Naive thymus-derived CD8-positive, alpha-beta T cell (primary cell): ENCODE data around the gene GADL1. TPM values are rescaled to one million over a fixed set of nuclear protein-coding genes. Genes with fewer than 3 reads are reported as not detected.

Experiments
- ATAC-seq, 2 donors: fragments of 150-1000 bp; cut with Tn5 transposase in 1 of 2; sonication (Bioruptor Pico), chemical (Tn5 transposase) in 1 of 2; 1 replicate in 1 of 2; 2 replicates in 1 of 2; pipeline ENCODE4 v1.10.0; 2021; ENCODE audit warnings: mild to moderate bottlenecking in 2 of 2, moderate library complexity in 2 of 2
- POLR2A ChIA-PET: fragments of 350-600 bp; sonication (Branson Sonifier 250); formaldehyde crosslinking; loops from one replicate; lab custom pipeline; 2021; ENCODE audit warnings: antibody characterized with exemption; lab: Charles Lee
- DNase-seq, 10 donors: peaks; one replicate each; pipeline versions ENCODE4 v3.0.0 to v3.0.0-alpha.2; 2020 to 2022
- H3K27ac Mint-ChIP-seq, 10 donors: one replicate each; pipeline ENCODE4 v1.8.0; 2020 to 2022; ENCODE audit warnings: mild to moderate bottlenecking in 10 of 10, mixed read lengths in 10 of 10, moderate library complexity in 4 of 10, inconsistent platforms in 1 of 10
- H3K27me3 Mint-ChIP-seq, 5 donors: one replicate each; pipeline ENCODE4 v1.8.0; 2021 to 2022; ENCODE audit warnings: mixed read lengths in 5 of 5
- H3K36me3 Mint-ChIP-seq, 3 donors: one replicate each; pipeline ENCODE4 v1.8.0; 2020 to 2022; ENCODE audit warnings: mixed read lengths in 3 of 3, mild to moderate bottlenecking in 2 of 3, inconsistent platforms in 1 of 3
- H3K4me1 Mint-ChIP-seq, 4 donors: one replicate each; pipeline ENCODE4 v1.8.0; 2021 to 2022; ENCODE audit warnings: mixed read lengths in 4 of 4
- H3K4me3 Mint-ChIP-seq, 10 donors: one replicate each; pipeline ENCODE4 v1.8.0; 2020 to 2022; ENCODE audit warnings: mild to moderate bottlenecking in 10 of 10, mixed read lengths in 10 of 10, moderate library complexity in 6 of 10, inconsistent platforms in 1 of 10
- H3K9me3 Mint-ChIP-seq, 9 donors: one replicate each; pipeline ENCODE4 v1.8.0; 2020 to 2022; ENCODE audit warnings: mixed read lengths in 9 of 9, mild to moderate bottlenecking in 3 of 9, inconsistent platforms in 1 of 9, moderate library complexity in 1 of 9
- polyA plus RNA-seq, 3 donors: library from polyadenylated mRNA; unstranded; fragments of 300-500 nt; fragmentation: Illumina TruSeq; gene quantifications; one replicate each; pipeline ENCODE4 v1.2.3, GENCODE V29; 2021
- total RNA-seq, 8 experiments: library from RNA in 2 of 8; stranded (reverse) in 2 of 8; gene quantifications; one replicate each; pipeline ENCODE4 v1.2.3 and lab custom pipeline; 2021 to 2026

GADL1 gene
- total and polyA plus RNA-seq, 5 experiments from 2014 or later: not detected

DNA sequence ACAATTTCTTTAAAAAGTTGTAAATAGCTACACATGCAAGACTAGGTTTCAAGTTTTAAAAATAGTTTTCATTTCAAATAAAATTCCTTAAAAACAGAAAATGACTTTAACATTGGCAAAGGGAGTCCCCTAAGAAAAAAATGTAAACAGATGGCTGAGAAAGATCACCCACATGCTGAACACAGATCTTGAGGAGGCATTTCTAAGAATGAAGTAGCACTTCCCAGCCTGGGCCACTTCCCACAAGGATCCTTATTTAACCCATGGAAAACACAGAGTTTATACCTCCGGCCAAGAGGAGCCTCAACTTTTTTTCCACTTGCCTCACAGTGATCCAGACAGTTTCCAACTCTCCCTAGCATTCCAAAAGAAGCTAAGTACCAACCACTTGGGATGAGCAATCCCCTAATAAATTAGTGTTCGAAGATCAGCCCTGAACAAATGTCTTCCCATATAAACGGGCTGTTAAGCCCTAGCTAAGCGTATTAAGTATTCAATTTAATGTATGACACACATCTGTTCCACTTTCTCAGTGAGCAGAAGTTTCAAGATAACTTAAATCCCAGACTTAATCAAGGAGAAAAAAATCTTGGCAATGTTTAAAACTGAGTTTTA, 61.4 kb downstream of the GADL1 start:
- DNase-seq: no peak
- Mint-ChIP-seq H3K36me3 (no peaks in the 10 kb centered on the region), H3K4me1 (no peaks in the 10 kb centered on the region), H3K27ac (no peak overlapping the region), H3K27me3 (peaks cover 0 to 10% (median 3%) of the 10 kb centered on the region in 5 donors), H3K4me3 (no peak overlapping the region), H3K9me3 (no peaks in the 10 kb centered on the region)
- no peak for ATAC-seq
- POLR2A ChIA-PET: no interaction called here

DNA sequence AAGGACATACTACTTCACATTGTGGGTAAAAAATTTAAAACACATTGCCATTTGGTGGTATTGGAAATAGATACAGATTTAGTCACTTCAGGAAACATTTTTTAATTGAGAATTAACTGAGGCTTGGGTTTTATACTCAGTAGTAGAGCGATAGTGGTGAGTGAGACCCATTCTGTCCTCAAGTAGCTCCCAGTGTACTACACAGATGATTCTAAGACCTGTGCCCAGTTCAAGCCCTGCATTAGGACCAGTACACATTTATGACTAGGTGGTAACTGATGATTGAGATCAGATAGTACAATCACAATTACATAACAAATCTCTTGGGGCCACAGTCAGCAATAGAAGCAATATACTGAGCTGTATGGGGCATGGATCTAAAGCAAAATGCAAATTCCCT, 67.4 kb downstream of the GADL1 start:
- POLR2A ChIA-PET: no interaction called here
- ATAC-seq (no peak), DNase-seq (no peak)
- no peaks in the 10 kb centered on the region for H3K4me1 Mint-ChIP-seq
- H3K4me3 Mint-ChIP-seq: no peak overlapping the region
- H3K9me3 Mint-ChIP-seq: no peaks in the 10 kb centered on the region
- H3K27me3 Mint-ChIP-seq: peaks cover 0 to 3% (median 0%) of the 10 kb centered on the region in 5 donors
- no peak overlapping the region for H3K27ac Mint-ChIP-seq
- H3K36me3 Mint-ChIP-seq: no peaks in the 10 kb centered on the region

- POLR2A ChIA-PET: no interaction called here
- no peaks in the 10 kb centered on the region for H3K9me3 Mint-ChIP-seq
- no peaks in the 10 kb centered on the region for H3K4me1 Mint-ChIP-seq
- H3K4me3 Mint-ChIP-seq: no peak overlapping the region
- no peak for ATAC-seq
- no peak overlapping the region for H3K27ac Mint-ChIP-seq
- no peaks in the 10 kb centered on the region for H3K36me3 Mint-ChIP-seq
- no peak for DNase-seq
- H3K27me3 Mint-ChIP-seq: peaks cover 0 to 3% (median 0%) of the 10 kb centered on the region in 5 donors
Observed at GRCh38 chr3:30826531-30826942, 67.9 kb downstream of the GADL1 start.

DNA sequence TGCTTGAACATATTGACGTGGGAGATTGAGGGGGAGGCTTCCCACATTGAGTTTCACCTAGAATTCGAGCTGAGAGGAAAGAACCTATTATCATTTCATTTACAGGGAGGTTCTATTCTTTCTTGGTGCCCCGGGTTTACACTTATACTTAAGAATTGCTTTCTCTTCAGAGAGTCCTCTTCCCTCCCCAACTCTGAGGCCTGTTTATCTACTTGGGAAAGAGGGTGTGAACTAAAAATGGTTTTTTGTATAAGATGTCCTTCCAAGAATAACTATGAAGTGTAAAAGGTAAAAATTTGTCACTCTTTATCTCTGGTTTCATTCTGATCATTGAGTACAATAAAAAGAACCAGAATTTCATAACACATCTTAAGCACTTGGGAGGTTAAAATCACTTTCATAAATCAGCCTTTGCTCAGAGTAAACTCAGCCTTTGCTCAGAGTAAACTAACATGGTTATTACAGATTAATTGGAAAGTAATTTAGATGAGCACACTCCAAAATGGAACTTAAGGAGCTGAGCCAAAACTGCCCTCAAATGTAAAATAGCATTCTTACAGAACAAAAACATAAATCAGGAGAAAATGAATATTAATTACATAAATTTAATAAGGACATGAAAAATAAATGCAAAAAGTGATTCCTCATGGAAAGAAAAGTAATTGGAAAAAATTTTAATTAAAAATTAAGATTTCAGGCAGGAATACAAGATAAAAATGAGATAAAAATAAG, 75.2 kb downstream of the GADL1 start:
- POLR2A ChIA-PET: no interaction called here
- Mint-ChIP-seq H3K36me3 (no peaks in the 10 kb centered on the region), H3K4me3 (no peak overlapping the region), H3K4me1 (no peaks in the 10 kb centered on the region), H3K27me3 (peaks cover 0 to 5% (median 3%) of the 10 kb centered on the region in 5 donors), H3K27ac (no peak overlapping the region), H3K9me3 (no peaks in the 10 kb centered on the region)
- ATAC-seq (no peak), DNase-seq (no peak)

DNA sequence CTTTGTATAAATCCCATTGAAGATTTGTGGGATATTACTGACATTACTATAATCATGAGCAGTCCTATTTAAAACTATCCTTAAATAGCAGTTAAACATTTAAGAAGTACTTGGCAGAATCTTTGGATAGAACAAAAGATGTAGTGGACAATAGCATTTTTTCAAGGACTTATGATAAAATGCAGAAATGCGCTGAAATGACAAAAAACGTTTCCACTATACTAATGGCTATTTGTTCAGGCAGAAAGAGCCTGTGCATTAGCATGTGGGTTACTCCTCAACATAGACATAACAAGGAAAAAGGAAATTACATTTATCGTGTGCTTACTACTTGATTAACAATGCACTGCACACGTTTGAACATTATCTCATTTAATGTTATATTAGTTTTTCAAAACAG, 80.7 kb downstream of the GADL1 start:
- DNase-seq: no peak
- no peaks in the 10 kb centered on the region for H3K9me3 Mint-ChIP-seq
- no peak overlapping the region for H3K27ac Mint-ChIP-seq
- no peak overlapping the region for H3K4me3 Mint-ChIP-seq
- peaks cover 0 to 5% (median 1%) of the 10 kb centered on the region in 5 donors for H3K27me3 Mint-ChIP-seq
- H3K4me1 Mint-ChIP-seq: peaks cover 0 to 4% (median under 1%) of the 10 kb centered on the region in 4 donors
- no peaks in the 10 kb centered on the region for H3K36me3 Mint-ChIP-seq
- ATAC-seq: no peak
- POLR2A ChIA-PET: no interaction called here

- no peaks in the 10 kb centered on the region for H3K9me3 Mint-ChIP-seq
- H3K36me3 Mint-ChIP-seq: no peaks in the 10 kb centered on the region
- H3K4me3 Mint-ChIP-seq: no peak overlapping the region
- ATAC-seq (no peak), DNase-seq (no peak)
- H3K27me3 Mint-ChIP-seq: peaks cover 0 to 9% (median 5%) of the 10 kb centered on the region in 5 donors
- peaks cover 0 to 4% (median under 1%) of the 10 kb centered on the region in 4 donors for H3K4me1 Mint-ChIP-seq
- POLR2A ChIA-PET: no interaction called here
- H3K27ac Mint-ChIP-seq: no peak overlapping the region
Observed at GRCh38 chr3:30811151-30811795, 83.2 kb downstream of the GADL1 start.

DNA sequence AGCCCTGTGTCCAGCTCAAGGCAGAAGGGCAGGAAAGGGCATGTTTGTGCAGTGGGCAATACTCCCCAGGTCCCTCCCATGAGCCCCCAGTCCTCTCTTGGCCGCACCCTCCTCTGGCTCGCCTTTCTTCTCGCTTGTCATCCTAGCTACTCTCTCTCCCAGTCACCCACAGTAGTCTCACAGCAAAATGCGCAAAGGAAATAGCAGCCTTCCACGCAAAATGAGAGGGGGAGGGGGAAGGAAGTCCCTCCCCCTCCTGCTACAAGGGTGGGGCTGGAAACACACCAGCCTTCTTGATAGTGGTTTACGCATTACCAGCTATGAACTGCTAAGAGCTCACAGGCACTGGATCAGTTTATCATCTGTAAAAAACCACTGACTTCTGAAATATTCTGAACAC, 83.8 kb downstream of the GADL1 start:
- POLR2A ChIA-PET: no interaction called here

DNA sequence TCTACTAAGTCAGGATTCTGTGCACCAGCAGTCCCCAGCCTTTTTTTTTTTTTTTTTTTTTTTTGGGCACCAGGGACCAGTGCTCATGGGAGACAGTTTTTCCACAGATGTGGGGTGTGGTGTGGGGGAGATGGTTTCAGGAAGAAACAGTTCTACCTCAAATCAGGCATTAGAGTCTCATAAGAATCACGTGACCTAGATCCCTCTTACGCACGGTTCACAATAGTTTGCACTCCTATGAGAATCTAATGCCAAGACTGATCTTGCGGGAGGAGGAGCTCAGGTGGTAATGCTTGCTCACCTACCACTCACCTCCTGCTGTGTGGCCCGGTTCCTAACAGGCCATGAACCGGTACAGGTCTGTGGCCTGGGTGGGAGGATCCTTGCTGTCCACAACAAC, 88.8 kb downstream of the GADL1 start:
- Mint-ChIP-seq H3K27ac (no peak overlapping the region), H3K4me3 (no peak overlapping the region), H3K4me1 (peaks cover 3 to 8% (median 4%) of the 10 kb centered on the region in 4 donors), H3K36me3 (no peaks in the 10 kb centered on the region), H3K9me3 (no peaks in the 10 kb centered on the region), H3K27me3 (peaks cover 0 to 8% (median 2%) of the 10 kb centered on the region in 5 donors)
- DNase-seq (no peak), ATAC-seq (no peak)
- POLR2A ChIA-PET: no interaction called here

More for the DNA sequence above, 83.8 kb downstream of the GADL1 start:
- Mint-ChIP-seq H3K36me3 (no peaks in the 10 kb centered on the region), H3K9me3 (no peaks in the 10 kb centered on the region), H3K4me1 (peaks cover 0 to 4% (median under 1%) of the 10 kb centered on the region in 4 donors), H3K27ac (peak overlapping the region in 3 of 10 donors; percentile 30 to 54 (median 40)), H3K27me3 (peaks cover 0 to 9% (median 2%) of the 10 kb centered on the region in 5 donors), H3K4me3 (peak overlapping the region in 2 of 10 donors; percentile 11 to 40)
- ATAC-seq (peak in 1 of 2 donors; percentile 54), DNase-seq (peak in 1 of 10 donors; percentile 6)

DNA sequence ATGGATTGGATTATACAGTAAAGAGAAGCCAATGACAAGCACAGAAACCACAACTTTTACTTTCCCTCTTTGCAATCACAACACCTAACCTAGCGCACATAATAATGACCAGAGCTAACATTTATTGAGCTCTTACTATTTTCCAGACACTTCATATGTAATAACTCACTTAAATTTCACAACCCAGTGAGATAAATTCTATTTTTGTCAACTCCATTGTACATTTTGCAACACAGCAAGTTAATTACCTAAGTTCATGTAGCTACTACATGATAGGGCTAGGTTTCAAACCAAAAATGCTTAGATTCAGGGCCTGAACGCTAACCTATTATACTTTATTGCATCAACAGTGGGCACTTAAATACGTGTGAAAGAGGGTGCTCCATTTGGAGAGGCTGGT, 89.5 kb downstream of the GADL1 start:
- Mint-ChIP-seq H3K27ac (no peak overlapping the region), H3K27me3 (peaks cover 0 to 8% (median 2%) of the 10 kb centered on the region in 5 donors), H3K36me3 (no peaks in the 10 kb centered on the region), H3K9me3 (no peaks in the 10 kb centered on the region), H3K4me1 (peaks cover under 1 to 8% (median 4%) of the 10 kb centered on the region in 4 donors), H3K4me3 (no peak overlapping the region)
- POLR2A ChIA-PET: no interaction called here
- ATAC-seq (no peak), DNase-seq (no peak)

- H3K4me3 Mint-ChIP-seq: no peak overlapping the region
- POLR2A ChIA-PET: no interaction called here
- no peaks in the 10 kb centered on the region for H3K9me3 Mint-ChIP-seq
- H3K27ac Mint-ChIP-seq: no peak overlapping the region
- ATAC-seq (no peak), DNase-seq (no peak)
- H3K27me3 Mint-ChIP-seq: peaks cover 0 to 3% (median 0%) of the 10 kb centered on the region in 5 donors
- H3K4me1 Mint-ChIP-seq: no peaks in the 10 kb centered on the region
- H3K36me3 Mint-ChIP-seq: no peaks in the 10 kb centered on the region
Observed at GRCh38 chr3:30795176-30795575, 99.3 kb downstream of the GADL1 start.

DNA sequence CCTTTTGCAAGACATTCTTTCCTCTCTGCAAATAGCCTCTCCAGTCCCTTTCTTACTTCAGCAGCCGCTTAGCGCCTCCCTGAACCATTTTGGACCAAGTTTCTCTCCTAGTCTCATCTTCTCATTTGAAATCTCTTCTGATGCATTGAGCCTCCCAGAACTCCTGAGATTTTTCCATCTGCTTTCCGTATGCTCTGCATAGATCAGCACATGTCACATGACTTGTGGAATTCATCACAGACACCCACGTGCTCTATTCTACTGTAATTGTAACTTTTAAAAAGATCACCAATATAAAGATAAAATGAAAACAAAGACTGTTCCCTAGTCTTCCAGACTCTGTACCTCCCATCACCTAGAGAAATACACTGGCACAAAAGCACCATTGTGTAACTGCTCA, 100.7 kb downstream of the GADL1 start:
- ATAC-seq: no peak
- no peak overlapping the region for H3K4me3 Mint-ChIP-seq

GRCh38 chr3:30790150-30790549, 104.3 kb downstream of the GADL1 start:
- H3K36me3 Mint-ChIP-seq: no peaks in the 10 kb centered on the region
- no peak for ATAC-seq
- DNase-seq: no peak
- POLR2A ChIA-PET: no interaction called here
- H3K27me3 Mint-ChIP-seq: peaks cover 0 to 3% (median 0%) of the 10 kb centered on the region in 5 donors
- no peaks in the 10 kb centered on the region for H3K9me3 Mint-ChIP-seq
- H3K4me3 Mint-ChIP-seq: no peak overlapping the region
- H3K27ac Mint-ChIP-seq: no peak overlapping the region
- H3K4me1 Mint-ChIP-seq: no peaks in the 10 kb centered on the region

More for the DNA sequence above, 100.7 kb downstream of the GADL1 start:
- POLR2A ChIA-PET: no interaction called here
- DNase-seq: no peak
- H3K27me3 Mint-ChIP-seq: no peaks in the 10 kb centered on the region
- no peak overlapping the region for H3K27ac Mint-ChIP-seq
- no peaks in the 10 kb centered on the region for H3K4me1 Mint-ChIP-seq
- H3K9me3 Mint-ChIP-seq: no peaks in the 10 kb centered on the region
- no peaks in the 10 kb centered on the region for H3K36me3 Mint-ChIP-seq

DNA sequence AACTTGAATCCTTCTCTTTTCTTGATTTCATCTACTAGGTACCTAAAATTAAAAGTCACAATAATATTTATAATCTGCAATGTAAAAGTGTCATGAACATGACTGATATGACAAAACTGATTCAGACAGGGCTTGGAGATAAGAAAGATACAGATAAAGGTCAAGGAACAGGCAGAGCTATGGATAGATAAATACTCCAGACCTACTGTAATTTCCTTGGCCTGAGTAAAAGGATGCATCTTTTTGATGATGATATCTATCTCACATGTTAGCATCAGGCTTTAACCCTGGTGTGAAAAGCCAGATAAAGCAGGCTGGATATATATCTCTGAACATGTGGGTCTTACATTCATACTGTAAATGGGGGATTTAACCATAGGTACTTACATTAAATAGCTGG, 108.1 kb downstream of the GADL1 start:
- no peak overlapping the region for H3K27ac Mint-ChIP-seq
- no peaks in the 10 kb centered on the region for H3K4me1 Mint-ChIP-seq
- no peaks in the 10 kb centered on the region for H3K36me3 Mint-ChIP-seq
- peaks cover 0 to 13% (median 3%) of the 10 kb centered on the region in 5 donors for H3K27me3 Mint-ChIP-seq
- DNase-seq: no peak
- POLR2A ChIA-PET: no interaction called here
- ATAC-seq: no peak
- no peak overlapping the region for H3K4me3 Mint-ChIP-seq
- H3K9me3 Mint-ChIP-seq: no peaks in the 10 kb centered on the region
